ENCODE data around the gene ELOVL3. TPM values are rescaled to one million over a fixed set of nuclear protein-coding genes. Genes with fewer than 3 reads are reported as not detected.
A peak's percentile ranks its signal among the peaks of the same experiment; 100 is the strongest.
"Not testable (repeated sequence)": the region's sequence is repeated elsewhere in the genome, so short reads cannot be mapped to it uniquely, and the experiment has no call there.

Gene ELOVL3
- total and polyA plus RNA-seq, 5 donors from 2014 or later = 0.16 TPM; not detected in 4

GRCh38 chr10:102245932-102246251 is 19.8 kb downstream of the ELOVL3 start:
- H3K27me3 Mint-ChIP-seq = peaks cover 12% of the 10 kb centered on the region
- peaks cover 57% of the 10 kb centered on the region for H3K4me1 ChIP-seq (ENCODE audit: control insufficient read depth, insufficient read depth, low read length, poor library complexity, severe bottlenecking)
- peak overlapping the region; percentile 89 for H3K27ac ChIP-seq (ENCODE audit: insufficient read depth, low read length, poor library complexity, severe bottlenecking)
- H3K27me3 ChIP-seq (ENCODE audit: control insufficient read depth, insufficient read depth, low read length) = peaks cover 7% of the 10 kb centered on the region
- peaks cover 0 to 3% (median 0%) of the 10 kb centered on the region in 7 donors for H3K9me3 Mint-ChIP-seq
- peaks cover 8% of the 10 kb centered on the region for H3K36me3 Mint-ChIP-seq
- peak overlapping the region; percentile 88 to 99 (median 98) for H3K4me3 Mint-ChIP-seq
- H3K9me3 ChIP-seq (ENCODE audit: control insufficient read depth in 2 of 2, low read length in 2 of 2) = no peaks in the 10 kb centered on the region
- H3K4me1 Mint-ChIP-seq = peaks cover 24 to 75% (median 44%) of the 10 kb centered on the region in 4 donors
- H3K27ac Mint-ChIP-seq = peak overlapping the region; percentile 0 to 95 (median 90)
- peak overlapping the region; percentile 96 for H3K4me3 ChIP-seq (ENCODE audit: low read depth, low read length)
- ATAC-seq (ENCODE audit: low read depth in 2 of 2) (no peak), DNase-seq (no peak)
- peaks cover 6% of the 10 kb centered on the region for H3K36me3 ChIP-seq (ENCODE audit: control insufficient read depth, insufficient read depth, low read length)

DNA sequence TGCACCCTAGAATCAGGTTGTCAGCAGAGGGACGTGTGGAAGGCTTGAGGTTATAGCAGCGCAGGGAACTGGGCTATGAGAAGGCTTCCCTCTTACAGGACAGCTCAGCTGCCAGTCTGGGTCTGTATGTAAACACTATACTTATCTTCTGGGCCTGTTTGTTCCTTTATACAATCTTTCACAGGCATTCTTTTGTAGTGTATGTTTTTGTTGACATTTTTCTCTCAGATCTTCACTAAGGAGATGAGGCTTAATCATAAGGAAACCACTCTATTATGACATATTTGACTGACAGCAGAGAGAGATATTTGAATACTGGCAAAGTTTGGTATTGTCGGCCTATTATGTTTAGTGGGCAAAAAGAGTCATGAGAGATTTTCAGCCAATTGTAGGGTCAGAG is 20.2 kb downstream of the ELOVL3 start:
- H3K4me1 ChIP-seq (ENCODE audit: control insufficient read depth, insufficient read depth, low read length, poor library complexity, severe bottlenecking) = peaks cover 53% of the 10 kb centered on the region
- Mint-ChIP-seq H3K27me3 (peaks cover 9% of the 10 kb centered on the region), H3K4me1 (peaks cover 24 to 75% (median 46%) of the 10 kb centered on the region in 4 donors), H3K4me3 (peak overlapping the region; percentile 88 to 99 (median 98)), H3K36me3 (peaks cover 8% of the 10 kb centered on the region), H3K9me3 (peaks cover 0 to 3% (median 0%) of the 10 kb centered on the region in 7 donors), H3K27ac (peak overlapping the region; percentile 0 to 95 (median 90))
- ATAC-seq (ENCODE audit: low read depth in 2 of 2) = no peak
- no peaks in the 10 kb centered on the region for H3K9me3 ChIP-seq (ENCODE audit: control insufficient read depth in 2 of 2, low read length in 2 of 2)
- peak overlapping the region; percentile 96 for H3K4me3 ChIP-seq (ENCODE audit: low read depth, low read length)
- H3K27me3 ChIP-seq (ENCODE audit: control insufficient read depth, insufficient read depth, low read length) = peaks cover 7% of the 10 kb centered on the region
- H3K36me3 ChIP-seq (ENCODE audit: control insufficient read depth, insufficient read depth, low read length) = peaks cover 6% of the 10 kb centered on the region
- no peak for DNase-seq
- peak overlapping the region; percentile 89 for H3K27ac ChIP-seq (ENCODE audit: insufficient read depth, low read length, poor library complexity, severe bottlenecking)

DNA sequence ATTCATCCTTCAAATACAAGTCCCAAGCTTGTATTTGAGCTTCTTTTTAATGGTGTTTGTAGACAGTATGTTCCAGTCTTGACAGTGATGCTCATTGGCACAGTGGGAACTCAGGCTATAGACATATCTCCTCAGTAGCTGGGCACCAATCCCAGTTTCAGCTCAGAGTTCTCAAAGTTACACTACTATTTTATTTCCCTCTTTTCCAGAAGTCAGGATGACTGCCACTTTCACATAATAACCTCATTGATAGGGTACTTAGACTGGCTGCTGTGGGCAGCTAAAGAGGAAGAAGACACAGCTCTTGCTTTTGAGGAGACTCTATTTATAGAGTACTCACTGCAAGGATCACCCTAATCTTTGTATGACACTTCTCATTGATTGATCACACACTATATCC is 21.6 kb downstream of the ELOVL3 start:
- H3K36me3 Mint-ChIP-seq = peaks cover 8% of the 10 kb centered on the region
- H3K27ac Mint-ChIP-seq = peak overlapping the region in 1 of 3 donors; percentile 95
- H3K9me3 Mint-ChIP-seq = no peaks in the 10 kb centered on the region
- H3K4me1 Mint-ChIP-seq = peaks cover 20 to 66% (median 40%) of the 10 kb centered on the region in 4 donors
- H3K9me3 ChIP-seq (ENCODE audit: control insufficient read depth in 2 of 2, low read length in 2 of 2) = no peaks in the 10 kb centered on the region
- DNase-seq (no peak), ATAC-seq (ENCODE audit: low read depth in 2 of 2) (no peak)
- peak overlapping the region; percentile 82 to 99 (median 94) for H3K4me3 Mint-ChIP-seq
- peaks cover 6% of the 10 kb centered on the region for H3K36me3 ChIP-seq (ENCODE audit: control insufficient read depth, insufficient read depth, low read length)
- no peaks in the 10 kb centered on the region for H3K27me3 Mint-ChIP-seq
- H3K27me3 ChIP-seq (ENCODE audit: control insufficient read depth, insufficient read depth, low read length) = no peaks in the 10 kb centered on the region
- no peak overlapping the region for H3K27ac ChIP-seq (ENCODE audit: insufficient read depth, low read length, poor library complexity, severe bottlenecking)
- peak overlapping the region; percentile 96 for H3K4me3 ChIP-seq (ENCODE audit: low read depth, low read length)
- peaks cover 41% of the 10 kb centered on the region for H3K4me1 ChIP-seq (ENCODE audit: control insufficient read depth, insufficient read depth, low read length, poor library complexity, severe bottlenecking)

GRCh38 chr10:102252508-102252907 is 26.4 kb downstream of the ELOVL3 start:
- not testable (repeated sequence) for H3K4me3 ChIP-seq (ENCODE audit: low read depth, low read length); H3K9me3 Mint-ChIP-seq; H3K27ac ChIP-seq (ENCODE audit: insufficient read depth, low read length, poor library complexity, severe bottlenecking); ATAC-seq (ENCODE audit: low read depth in 2 of 2); H3K4me3 Mint-ChIP-seq; DNase-seq; H3K9me3 ChIP-seq (ENCODE audit: control insufficient read depth in 2 of 2, low read length in 2 of 2); H3K27me3 ChIP-seq (ENCODE audit: control insufficient read depth, insufficient read depth, low read length); H3K27me3 Mint-ChIP-seq
- Mint-ChIP-seq H3K27ac (peak overlapping the region in 1 of 3 donors; percentile 26), H3K36me3 (peaks cover 15% of the 10 kb centered on the region), H3K4me1 (peaks cover 23 to 58% (median 28%) of the 10 kb centered on the region in 4 donors)
- Histone ChIP-seq H3K36me3 (ENCODE audit: control insufficient read depth, insufficient read depth, low read length) (peaks cover 17% of the 10 kb centered on the region), H3K4me1 (ENCODE audit: control insufficient read depth, insufficient read depth, low read length, poor library complexity, severe bottlenecking) (peaks cover 20% of the 10 kb centered on the region)

GRCh38 chr10:102254426-102254825 is 28.3 kb downstream of the ELOVL3 start:
- no peaks in the 10 kb centered on the region for H3K9me3 ChIP-seq (ENCODE audit: control insufficient read depth in 2 of 2, low read length in 2 of 2)
- peak overlapping the region in 1 of 4 donors; percentile 15 for H3K4me3 Mint-ChIP-seq
- H3K27ac Mint-ChIP-seq = no peak overlapping the region
- H3K36me3 Mint-ChIP-seq = peaks cover 13% of the 10 kb centered on the region
- H3K27ac ChIP-seq (ENCODE audit: insufficient read depth, low read length, poor library complexity, severe bottlenecking) = no peak overlapping the region
- no peaks in the 10 kb centered on the region for H3K27me3 ChIP-seq (ENCODE audit: control insufficient read depth, insufficient read depth, low read length)
- ATAC-seq (ENCODE audit: low read depth in 2 of 2) (no peak), DNase-seq (no peak)
- no peaks in the 10 kb centered on the region for H3K9me3 Mint-ChIP-seq
- peaks cover 25% of the 10 kb centered on the region for H3K36me3 ChIP-seq (ENCODE audit: control insufficient read depth, insufficient read depth, low read length)
- peaks cover 15 to 40% (median 16%) of the 10 kb centered on the region in 4 donors for H3K4me1 Mint-ChIP-seq
- H3K4me1 ChIP-seq (ENCODE audit: control insufficient read depth, insufficient read depth, low read length, poor library complexity, severe bottlenecking) = peaks cover 12% of the 10 kb centered on the region
- no peak overlapping the region for H3K4me3 ChIP-seq (ENCODE audit: low read depth, low read length)
- H3K27me3 Mint-ChIP-seq = no peaks in the 10 kb centered on the region

GRCh38 chr10:102255404-102255803 is 29.3 kb downstream of the ELOVL3 start:
- no peak for ATAC-seq (ENCODE audit: low read depth in 2 of 2)
- Histone ChIP-seq H3K36me3 (ENCODE audit: control insufficient read depth, insufficient read depth, low read length) (peaks cover 30% of the 10 kb centered on the region), H3K27me3 (ENCODE audit: control insufficient read depth, insufficient read depth, low read length) (no peaks in the 10 kb centered on the region), H3K9me3 (ENCODE audit: control insufficient read depth in 2 of 2, low read length in 2 of 2) (no peaks in the 10 kb centered on the region), H3K4me1 (ENCODE audit: control insufficient read depth, insufficient read depth, low read length, poor library complexity, severe bottlenecking) (peaks cover 7% of the 10 kb centered on the region), H3K27ac (ENCODE audit: insufficient read depth, low read length, poor library complexity, severe bottlenecking) (no peak overlapping the region), H3K4me3 (ENCODE audit: low read depth, low read length) (no peak overlapping the region)
- no peak for DNase-seq
- Mint-ChIP-seq H3K27me3 (no peaks in the 10 kb centered on the region), H3K36me3 (peaks cover 19% of the 10 kb centered on the region), H3K4me3 (no peak overlapping the region), H3K9me3 (no peaks in the 10 kb centered on the region), H3K27ac (peak overlapping the region in 1 of 3 donors; percentile 76), H3K4me1 (peaks cover 13 to 35% (median 16%) of the 10 kb centered on the region in 4 donors)

GRCh38 chr10:102261196-102261595 is 35.1 kb downstream of the ELOVL3 start:
- no peak overlapping the region for H3K27ac Mint-ChIP-seq
- ATAC-seq (ENCODE audit: low read depth in 2 of 2) (no peak), DNase-seq (no peak)
- no peaks in the 10 kb centered on the region for H3K9me3 Mint-ChIP-seq
- peaks cover 44% of the 10 kb centered on the region for H3K36me3 Mint-ChIP-seq
- Histone ChIP-seq H3K36me3 (ENCODE audit: control insufficient read depth, insufficient read depth, low read length) (peaks cover 64% of the 10 kb centered on the region), H3K4me1 (ENCODE audit: control insufficient read depth, insufficient read depth, low read length, poor library complexity, severe bottlenecking) (peaks cover 9% of the 10 kb centered on the region), H3K27ac (ENCODE audit: insufficient read depth, low read length, poor library complexity, severe bottlenecking) (no peak overlapping the region), H3K4me3 (ENCODE audit: low read depth, low read length) (no peak overlapping the region), H3K9me3 (ENCODE audit: control insufficient read depth in 2 of 2, low read length in 2 of 2) (no peaks in the 10 kb centered on the region), H3K27me3 (ENCODE audit: control insufficient read depth, insufficient read depth, low read length) (no peaks in the 10 kb centered on the region)
- no peaks in the 10 kb centered on the region for H3K27me3 Mint-ChIP-seq
- H3K4me3 Mint-ChIP-seq = no peak overlapping the region
- H3K4me1 Mint-ChIP-seq = peaks cover 24 to 43% (median 32%) of the 10 kb centered on the region in 4 donors

DNA sequence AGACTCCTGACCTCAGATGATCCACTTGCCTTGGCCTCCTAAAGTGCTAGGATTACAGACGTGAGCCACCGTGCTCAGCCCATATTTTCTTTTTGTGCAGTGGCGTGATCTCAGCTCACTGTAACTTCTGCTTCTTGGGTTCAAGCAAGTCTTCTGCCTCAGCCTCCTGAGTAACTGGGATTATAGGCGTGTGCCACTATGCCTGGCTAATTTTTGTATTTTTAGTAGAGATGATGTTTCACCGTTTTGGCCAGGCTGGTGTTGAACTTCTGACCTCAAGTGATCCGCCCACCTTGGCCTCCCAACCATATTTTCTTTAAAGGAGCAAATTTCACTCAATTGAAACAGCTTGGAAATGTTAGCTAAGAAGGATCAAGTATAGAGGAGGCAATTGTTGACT is 35.7 kb downstream of the ELOVL3 start:
- peaks cover 64% of the 10 kb centered on the region for H3K36me3 ChIP-seq (ENCODE audit: control insufficient read depth, insufficient read depth, low read length)
- no peak overlapping the region for H3K4me3 ChIP-seq (ENCODE audit: low read depth, low read length)
- Mint-ChIP-seq H3K9me3 (no peaks in the 10 kb centered on the region), H3K27ac (no peak overlapping the region), H3K4me1 (peaks cover 30 to 41% (median 36%) of the 10 kb centered on the region in 4 donors), H3K36me3 (peaks cover 44% of the 10 kb centered on the region), H3K27me3 (no peaks in the 10 kb centered on the region), H3K4me3 (no peak overlapping the region)
- H3K9me3 ChIP-seq (ENCODE audit: control insufficient read depth in 2 of 2, low read length in 2 of 2) = no peaks in the 10 kb centered on the region
- ATAC-seq (ENCODE audit: low read depth in 2 of 2) (no peak), DNase-seq (no peak)
- H3K4me1 ChIP-seq (ENCODE audit: control insufficient read depth, insufficient read depth, low read length, poor library complexity, severe bottlenecking) = peaks cover 9% of the 10 kb centered on the region
- H3K27ac ChIP-seq (ENCODE audit: insufficient read depth, low read length, poor library complexity, severe bottlenecking) = no peak overlapping the region
- no peaks in the 10 kb centered on the region for H3K27me3 ChIP-seq (ENCODE audit: control insufficient read depth, insufficient read depth, low read length)

Data from CD4-positive, CD25-positive, alpha-beta regulatory T cell (primary cell).